A549 (cell line): ENCODE results near the gene CWC22. TPM values are rescaled to one million over a fixed set of nuclear protein-coding genes. Genes with fewer than 3 reads are reported as not detected.
A peak's percentile ranks its signal among the peaks of the same experiment; 100 is the strongest.

Source experiments
- ATAC-seq, 2 experiments: fragments of 200-7000 bp in 1 of 2; fragments of >200 bp in 1 of 2; cut with Nextera tagmentation in 1 of 2; cut with Tn5 transposase in 1 of 2; 3 replicates each; pipeline versions ENCODE4 v1.8.0 to v1.9.1; 2018 to 2020; ENCODE audit warnings: mild to moderate bottlenecking in 1 of 2, moderate library complexity in 1 of 2
- CTCF ChIA-PET: fragments of 300-600 bp; sonication (Branson Sonifier 250); formaldehyde crosslinking; extraction: SDS; loops from one replicate; lab custom pipeline; 2021; ENCODE audit warnings: antibody characterized with exemption, inconsistent platforms; lab: Yijun Ruan, JAX
- POLR2A ChIA-PET: fragments of 350-600 bp; formaldehyde crosslinking; extraction: SDS; loops from one replicate; lab custom pipeline; 2021; ENCODE audit warnings: antibody characterized with exemption, inconsistent platforms; lab: Yijun Ruan, JAX
- DNase-seq, 2 experiments: peaks; one replicate each; pipeline versions ENCODE4 v3.0.0 to v3.0.0-alpha.2; 2011 to 2016; ENCODE audit warnings: low read depth in 1 of 2, low spot score in 1 of 2
- FAIRE-seq: peaks from 2 replicates; lab custom pipeline; 2011; peaks lifted over from hg19 to GRCh38; lab: Jason Lieb, UNC
- H3K27ac ChIP-seq, 2 experiments: fragments of >200 bp; sonication (Bioruptor Twin); formaldehyde crosslinking; 3 replicates each; pipeline ENCODE4 v1.5.1; 2016 to 2017
- H3K4me1 ChIP-seq: fragments of >200 bp; sonication (Bioruptor Twin); formaldehyde crosslinking; 3 replicates; pipeline ENCODE4 v1.6.1; 2016
- H3K4me2 ChIP-seq: fragments of >200 bp; sonication (Bioruptor Twin); formaldehyde crosslinking; 3 replicates; pipeline ENCODE4 v1.6.1; 2016
- H3K4me3 ChIP-seq: fragments of >200 bp; sonication (Bioruptor Twin); formaldehyde crosslinking; 3 replicates; pipeline ENCODE4 v1.5.1; 2016
- H3K9me3 ChIP-seq: fragments of >200 bp; sonication (Bioruptor Twin); formaldehyde crosslinking; 3 replicates; pipeline ENCODE4 v1.6.1; 2016
- CHD4 ChIP-seq: fragments of 200-600 bp; sonication (generic); IDR thresholded peaks from 2 replicates; pipeline ENCODE4 v1.6.1; 2016; ENCODE audit warnings: antibody characterized with exemption, mild to moderate bottlenecking, borderline replicate concordance
- CTCF ChIP-seq: fragments of >200 bp; sonication (Bioruptor Twin); formaldehyde crosslinking; IDR thresholded peaks from 3 replicates; pipeline ENCODE4 v1.5.1; 2016
- E2F6 ChIP-seq: IDR thresholded peaks from 2 replicates; pipeline ENCODE4 v1.6.1; 2012; ENCODE audit warnings: low read depth, borderline replicate concordance
- EHF ChIP-seq: fragments of 250-450 bp; sonication (Bioruptor Pico); IDR thresholded peaks from 2 replicates; pipeline ENCODE4 v1.5.0; 2020; ENCODE audit warnings: mild to moderate bottlenecking
- ELK1 ChIP-seq: fragments of 150-350 bp; IDR thresholded peaks from 2 replicates; pipeline ENCODE4 v1.6.1; 2014; ENCODE audit warnings: low read depth, mild to moderate bottlenecking, low read length
- EP300 ChIP-seq, 2 experiments: fragments of >200 bp; sonication (Bioruptor Twin); formaldehyde crosslinking; IDR thresholded peaks; 2 replicates in 1 of 2; 3 replicates in 1 of 2; pipeline ENCODE4 v1.6.1; 2016 to 2017
- HOXB13 ChIP-seq: fragments of 250-450 bp; sonication (Bioruptor Pico); IDR thresholded peaks from 2 replicates; pipeline ENCODE4 v1.5.0; 2020; ENCODE audit warnings: low read depth, mild to moderate bottlenecking, moderate library complexity
- JUNB ChIP-seq: fragments of >200 bp; sonication (Bioruptor Twin); formaldehyde crosslinking; IDR thresholded peaks from 2 replicates; pipeline ENCODE4 v1.6.1; 2016
- KDM5A ChIP-seq: fragments of 200-600 bp; sonication (generic); IDR thresholded peaks from 2 replicates; pipeline ENCODE4 v1.6.1; 2016; ENCODE audit warnings: antibody characterized with exemption, mild to moderate bottlenecking
- NPAS2 ChIP-seq: fragments of 250-450 bp; sonication (Bioruptor Pico); IDR thresholded peaks from 2 replicates; pipeline ENCODE4 v1.8.0; 2022; ENCODE audit warnings: mild to moderate bottlenecking, moderate library complexity, borderline replicate concordance
- PBX3 ChIP-seq: IDR thresholded peaks from 2 replicates; pipeline ENCODE4 v1.6.1; 2012
- POLR2AphosphoS2 ChIP-seq: conservative IDR thresholded peaks from 2 replicates; pipeline ENCODE4 v1.6.1; 2012; ENCODE audit warnings: low read length, improper control_type of control experiment, inconsistent platforms
- RAD21 ChIP-seq, 2 experiments: fragments of >200 bp in 1 of 2; sonication (Bioruptor Twin) in 1 of 2; formaldehyde crosslinking in 1 of 2; IDR thresholded peaks in 1 of 2; conservative IDR thresholded peaks in 1 of 2; 2 replicates in 1 of 2; 3 replicates in 1 of 2; pipeline ENCODE4 v1.6.1; 2012 to 2018; ENCODE audit warnings: inconsistent platforms in 1 of 2
- RARB ChIP-seq: fragments of 250-450 bp; sonication (Bioruptor Pico); IDR thresholded peaks from 2 replicates; pipeline ENCODE4 v1.8.0; 2021; ENCODE audit warnings: mild to moderate bottlenecking, moderate library complexity
- RCOR1 ChIP-seq: fragments of 150-350 bp; IDR thresholded peaks from 2 replicates; pipeline ENCODE4 v1.6.1; 2014; ENCODE audit warnings: antibody characterized with exemption, low read length, low read depth
- REST ChIP-seq: fragments of 200-600 bp; sonication (generic); IDR thresholded peaks from 2 replicates; pipeline ENCODE4 v1.6.1; 2016; ENCODE audit warnings: antibody characterized with exemption, mild to moderate bottlenecking, moderate library complexity
- RFX5 ChIP-seq: fragments of 450-650 bp; IDR thresholded peaks from 2 replicates; pipeline ENCODE4 v1.7.1; 2014; ENCODE audit warnings: antibody characterized with exemption, mild to moderate bottlenecking, moderate library complexity
- TP53 ChIP-seq: fragments of 250-450 bp; sonication (Bioruptor Pico); IDR thresholded peaks from 2 replicates; pipeline ENCODE4 v1.5.0; 2021; ENCODE audit warnings: mild to moderate bottlenecking, moderate library complexity
- USF2 ChIP-seq: fragments of 450-650 bp; IDR thresholded peaks from 2 replicates; pipeline ENCODE4 v1.6.1; 2014; ENCODE audit warnings: antibody characterized with exemption
- WGBS: methylation state at CpG from one replicate; pipeline ENCODE4 v1.1.6; 2017; ENCODE audit errors: missing lambda C conversion rate; 5-methylcytosine and 5-hydroxymethylcytosine counted together
- polyA plus RNA-seq, 4 experiments: library from polyadenylated mRNA; depleted of rRNA in 3 of 4; stranded (reverse); fragments of >200 nt; fragmentation: RNase III in 1 of 4; extraction: RNeasy Plus Mini Kit Qiagen cat#74134 plus additional on column Dnase treatment in 1 of 4; gene quantifications; 2 replicates in 3 of 4; 3 replicates in 1 of 4; pipeline ENCODE4 v1.2.3, GENCODE V29; 2011 to 2017

CWC22 gene
- polyA plus RNA-seq, 2 of the 4 experiments (the other 2 are of a cell fraction): 7.5 to 14.8 TPM

GRCh38 chr2:179900655-179901054 is 106.4 kb downstream of the CWC22 start (continued):
- TF ChIP-seq KDM5A: no peak
- TF ChIP-seq, all 56 proteins: peak for 0

GRCh38 chr2:179899666-179900065 is 107.4 kb downstream of the CWC22 start:
- FAIRE-seq: no peak
- WGBS: 64% methylated on average over 1 of the region's 1 CpG
- Histone ChIP-seq H3K4me2 (no peak overlapping the region), H3K27ac (no peak overlapping the region), H3K4me1 (no peaks in the 10 kb centered on the region), H3K9me3 (no peaks in the 10 kb centered on the region), H3K4me3 (no peak overlapping the region)
- no peak for DNase-seq
- POLR2A ChIA-PET: no interaction called here
- TF ChIP-seq TP53: no peak
- TF ChIP-seq HOXB13 (CRISPR knock-in tag): no peak
- no peak for TF ChIP-seq CTCF
- no peak for TF ChIP-seq EHF (CRISPR knock-in tag)
- TF ChIP-seq PBX3: no peak
- no peak for TF ChIP-seq RCOR1
- no peak for TF ChIP-seq CHD4
- no peak for TF ChIP-seq E2F6
- no peak for TF ChIP-seq RARB (CRISPR knock-in tag)
- no peak for ATAC-seq
- CTCF ChIA-PET: no interaction called here

GRCh38 chr2:179898873-179899272 is 108.2 kb downstream of the CWC22 start:
- Histone ChIP-seq H3K4me1 (no peaks in the 10 kb centered on the region), H3K4me2 (no peak overlapping the region), H3K27ac (no peak overlapping the region), H3K9me3 (no peaks in the 10 kb centered on the region), H3K4me3 (no peak overlapping the region)
- CTCF ChIA-PET: interaction anchor here (0.7 kb wide), 1 partner anchor 9 kb away, joined by 3 read pairs; no protein-coding TSS in a partner anchor
- DNase-seq: peak in 1 of 2 experiments; percentile 56
- peak; percentile 74 to 95; a peak in 4 of 6 replicates for ATAC-seq
- WGBS: 49% methylated on average over 4 of the region's 4 CpGs
- no peak for FAIRE-seq
- TF ChIP-seq EP300 (IDR thresholded peaks at IDR 0.05) (no peak), ELK1 (no peak), RFX5 (no peak), JUNB (no peak), POLR2AphosphoS2 (no peak), REST (no peak), CTCF (0 out of 3 replicates have a peak, but pooled peaks have one; percentile 18), CHD4 (no peak), RAD21 (conservative IDR thresholded peaks at IDR 0.05 in 1 of 2, IDR thresholded peaks at IDR 0.05 in 1 of 2) (peak in 1 of 2 experiments; percentile 27; a peak in 1 of 5 replicates), NPAS2 (CRISPR knock-in tag) (no peak), USF2 (no peak), EHF (CRISPR knock-in tag) (no peak)
- POLR2A ChIA-PET: no interaction called here
